Aorta (tissue), 5 donors: Measurements from ENCODE around the gene SMPX. TPM values are rescaled to one million over a fixed set of nuclear protein-coding genes. Genes with fewer than 3 reads are reported as not detected.

Experiments
- ATAC-seq: fragments of 200-7000 bp; cut with Tn5 transposase; one replicate; pipeline ENCODE4 v1.9.1; 2022; ENCODE audit warnings: moderate library complexity; ENCODE audit not compliant: low FRiP score
- DNase-seq, 2 donors: peaks; one replicate each; pipeline ENCODE4 v3.0.0-alpha.2; 2020
- H3K27ac ChIP-seq, 2 donors: one replicate each; pipeline ENCODE4 v1.5.1; 2013; ENCODE audit warnings: low read length in 2 of 2, mild to moderate bottlenecking in 2 of 2, moderate library complexity in 2 of 2, control low read depth in 1 of 2, inconsistent platforms in 1 of 2, low read depth in 1 of 2
- H3K27me3 ChIP-seq, 2 donors: one replicate each; pipeline ENCODE4 v1.6.1; 2013; ENCODE audit warnings: control low read depth in 1 of 2, low read length in 1 of 2, mild to moderate bottlenecking in 1 of 2, moderate library complexity in 1 of 2; ENCODE audit not compliant: insufficient read depth in 2 of 2, control insufficient read depth in 1 of 2
- H3K36me3 ChIP-seq, 2 donors: one replicate each; pipeline ENCODE4 v1.6.1; 2013; ENCODE audit warnings: control low read depth in 1 of 2, low read length in 1 of 2, mild to moderate bottlenecking in 1 of 2; ENCODE audit not compliant: insufficient read depth in 2 of 2, control insufficient read depth in 1 of 2
- H3K4me1 ChIP-seq, 2 donors: one replicate each; pipeline ENCODE4 v1.6.1; 2013; ENCODE audit warnings: low read length in 2 of 2, control low read depth in 1 of 2, mild to moderate bottlenecking in 1 of 2, moderate library complexity in 1 of 2; ENCODE audit not compliant: insufficient read depth in 2 of 2, control insufficient read depth in 1 of 2
- H3K4me3 ChIP-seq, 2 donors: one replicate each; pipeline ENCODE4 v1.5.1; 2013; ENCODE audit warnings: low read length in 2 of 2, control low read depth in 1 of 2, mild to moderate bottlenecking in 1 of 2
- H3K9me3 ChIP-seq: one replicate; pipeline ENCODE4 v1.6.1; 2013; ENCODE audit warnings: mild to moderate bottlenecking, low read length; ENCODE audit not compliant: control insufficient read depth
- WGBS, 2 donors: extraction: QIAGEN DNeasy Blood & Tissue Kit; methylation state at CpG; one replicate each; pipeline ENCODE4 v1.1.7; 2013; 5-methylcytosine and 5-hydroxymethylcytosine counted together
- intact Hi-C, 2 donors: fragments of 100-400 bp; cut with DNase I; formaldehyde crosslinking; loops; one replicate each; pipeline versions ENCODE4 v1.14.2 to v1.15.0; 2022
- polyA plus RNA-seq, 2 donors: library from polyadenylated mRNA; stranded (reverse); fragments of 200-250 nt; gene quantifications; one replicate each; pipeline ENCODE4 v1.2.3, GENCODE V29; 2013
- total RNA-seq, 2 donors: library from RNA; stranded (reverse); fragmentation: NEBNext Ultra II Directional; extraction: Animal tissue kit (Norgen Biotek cat#: 25700); gene quantifications; one replicate each; pipeline ENCODE4 v1.2.1, GENCODE V29; 2021
- donor health status: healthy with polysubstance abuse.
- donor health status: Bipolar disorder and iron deficiency.
- donor health status: DM: no; HTN: no; CAD: no.
- donor health status: DM: no; HTN: no; CAD: no.
- donor health status: DM: yes; HTN: yes; CAD: no.

The SMPX gene
- total and polyA plus RNA-seq, 4 donors = 0.51 to 16.4 (median 0.91) TPM

DNA sequence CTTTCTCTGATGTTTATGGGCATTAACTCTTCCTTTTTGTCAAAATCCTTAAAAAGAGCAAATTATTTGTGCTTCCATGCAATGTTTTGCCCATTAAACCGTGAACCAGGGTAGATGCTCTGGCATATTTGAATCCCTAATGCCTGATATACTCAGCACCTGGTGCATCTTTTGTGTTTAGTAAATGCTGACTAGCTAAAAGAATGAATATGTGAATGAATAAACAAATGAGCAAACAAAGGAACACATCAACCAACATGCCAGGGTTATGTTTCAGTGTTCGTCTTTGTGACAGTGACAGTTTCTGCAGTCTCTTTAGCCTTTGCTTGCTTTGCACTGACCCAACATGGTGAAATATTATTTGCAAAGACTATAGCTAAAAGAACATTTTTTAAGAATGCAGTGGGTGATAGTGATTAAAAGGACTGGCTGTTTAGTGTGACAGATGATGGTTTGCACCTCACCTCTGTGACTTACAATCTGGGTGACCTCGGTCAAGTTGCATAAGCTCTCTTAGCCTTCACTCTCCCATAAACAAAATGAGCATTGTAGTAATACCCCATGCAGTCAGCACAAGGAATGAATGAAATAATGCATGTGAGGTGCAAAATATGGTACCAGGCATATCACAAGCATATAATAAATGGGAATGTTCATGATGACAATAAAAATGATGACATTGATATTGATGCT, 29.5 kb downstream of the SMPX start:
- H3K4me3 ChIP-seq = no peak overlapping the region
- H3K9me3 ChIP-seq = no peaks in the 10 kb centered on the region
- ATAC-seq = no peak
- WGBS, 2 donors = 84 to 93% methylated on average over 3 of the region's 3 CpGs
- no peak overlapping the region for H3K27ac ChIP-seq
- H3K4me1 ChIP-seq = no peaks in the 10 kb centered on the region
- no peaks in the 10 kb centered on the region for H3K27me3 ChIP-seq
- DNase-seq = no peak
- intact Hi-C loops = no loop called here
- H3K36me3 ChIP-seq = no peaks in the 10 kb centered on the region

DNA sequence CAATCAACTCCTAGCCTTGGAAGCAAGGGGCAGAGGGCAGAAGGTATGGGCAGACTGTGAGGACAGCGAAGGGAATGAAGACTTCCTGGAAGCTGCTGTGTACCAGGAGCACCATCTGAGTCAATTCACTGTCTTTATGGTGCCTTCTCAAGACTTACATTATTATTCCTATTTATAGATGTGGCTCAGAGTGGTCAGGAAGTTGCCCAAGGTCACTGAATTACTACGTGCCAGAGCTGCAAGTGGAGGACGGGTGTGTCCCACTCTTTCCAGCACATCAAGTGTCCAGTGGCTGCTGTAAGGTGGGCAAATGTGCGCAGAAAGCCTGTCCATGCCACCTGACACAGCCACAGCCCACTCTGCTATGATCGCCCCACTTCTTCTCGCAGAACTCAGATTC, 32.0 kb downstream of the SMPX start:
- H3K4me3 ChIP-seq = no peak overlapping the region
- H3K27ac ChIP-seq = no peak overlapping the region
- H3K36me3 ChIP-seq = no peaks in the 10 kb centered on the region
- intact Hi-C loops = no loop called here
- WGBS, 2 donors = 73 to 82% methylated on average over 6 of the region's 6 CpGs
- no peak for DNase-seq
- ATAC-seq = no peak
- no peaks in the 10 kb centered on the region for H3K9me3 ChIP-seq
- H3K4me1 ChIP-seq = no peaks in the 10 kb centered on the region
- no peaks in the 10 kb centered on the region for H3K27me3 ChIP-seq

DNA sequence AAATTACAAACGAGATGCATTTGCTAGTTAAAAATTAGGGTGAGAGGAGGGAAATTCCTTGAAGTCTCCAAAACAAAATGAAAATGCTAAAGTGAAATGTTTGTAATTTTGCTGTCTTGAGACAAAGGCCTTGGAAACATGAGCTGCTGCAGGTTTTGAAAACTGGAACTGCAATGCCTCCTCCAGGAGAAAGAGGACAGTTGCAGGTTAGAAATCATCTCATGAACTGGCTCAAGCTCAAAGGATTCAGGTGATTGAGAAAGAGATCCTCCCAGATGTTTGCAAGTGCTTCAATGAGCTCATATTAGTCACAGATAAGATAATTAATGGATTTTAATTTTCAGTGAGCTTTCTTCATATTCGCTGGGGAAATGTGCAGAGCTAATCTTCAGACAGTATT, 32.4 kb downstream of the SMPX start:
- WGBS, 2 donors = 31 to 50% methylated on average over 2 of the region's 2 CpGs
- Histone ChIP-seq H3K9me3 (no peaks in the 10 kb centered on the region), H3K4me3 (no peak overlapping the region), H3K27me3 (no peaks in the 10 kb centered on the region), H3K4me1 (no peaks in the 10 kb centered on the region), H3K36me3 (no peaks in the 10 kb centered on the region), H3K27ac (no peak overlapping the region)
- DNase-seq = no peak
- ATAC-seq = no peak
- intact Hi-C loops = no loop called here

DNA sequence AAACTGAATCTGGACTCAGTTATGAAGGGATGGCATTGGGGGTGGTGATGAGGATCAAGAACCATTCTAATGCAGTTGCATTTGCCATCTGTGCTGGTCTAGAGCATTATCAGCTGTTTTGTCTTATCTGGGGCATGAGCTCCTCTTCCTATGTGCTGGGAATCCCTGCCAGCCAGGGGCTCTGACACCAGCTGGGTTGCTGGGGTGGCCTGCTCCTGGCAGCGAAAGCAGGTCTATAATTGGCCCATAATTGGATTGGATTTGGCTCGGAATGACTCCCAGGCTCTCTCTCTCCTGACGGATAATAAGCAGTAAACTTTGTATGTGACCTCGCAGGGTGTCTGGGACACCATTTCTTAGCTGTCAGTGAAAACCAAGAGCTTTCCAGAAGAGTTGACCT, 34.1 kb downstream of the SMPX start:
- intact Hi-C loops = no loop called here
- no peak for DNase-seq
- Histone ChIP-seq H3K4me3 (no peak overlapping the region), H3K36me3 (no peaks in the 10 kb centered on the region), H3K27me3 (no peaks in the 10 kb centered on the region), H3K9me3 (no peaks in the 10 kb centered on the region), H3K27ac (no peak overlapping the region), H3K4me1 (no peaks in the 10 kb centered on the region)
- 60 to 93% methylated on average over 4 of the region's 4 CpGs for WGBS, 2 donors
- no peak for ATAC-seq

DNA sequence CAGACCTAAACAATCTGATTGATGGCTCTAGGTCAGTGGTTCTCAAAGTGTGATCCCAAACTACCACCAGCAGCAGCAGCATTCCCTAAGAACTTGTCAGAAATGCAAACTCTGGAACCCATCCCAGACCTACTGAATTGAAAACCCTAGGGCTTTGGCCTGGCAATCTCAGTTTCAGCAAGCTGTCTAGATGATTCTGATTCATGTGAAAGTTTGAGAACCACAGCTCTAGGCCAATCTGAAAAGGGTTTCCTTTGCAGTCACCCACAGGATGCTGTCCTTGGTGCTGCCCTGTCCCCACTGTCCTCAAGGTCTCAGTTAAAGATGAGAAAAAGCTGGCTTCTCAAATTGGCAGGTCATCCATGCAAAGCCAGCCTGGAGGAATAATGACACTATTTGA, 34.8 kb downstream of the SMPX start:
- Histone ChIP-seq H3K36me3 (no peaks in the 10 kb centered on the region), H3K4me3 (no peak overlapping the region), H3K9me3 (no peaks in the 10 kb centered on the region), H3K4me1 (no peaks in the 10 kb centered on the region), H3K27ac (no peak overlapping the region), H3K27me3 (no peaks in the 10 kb centered on the region)
- ATAC-seq (no peak), DNase-seq (no peak)
- intact Hi-C loops = no loop called here

DNA sequence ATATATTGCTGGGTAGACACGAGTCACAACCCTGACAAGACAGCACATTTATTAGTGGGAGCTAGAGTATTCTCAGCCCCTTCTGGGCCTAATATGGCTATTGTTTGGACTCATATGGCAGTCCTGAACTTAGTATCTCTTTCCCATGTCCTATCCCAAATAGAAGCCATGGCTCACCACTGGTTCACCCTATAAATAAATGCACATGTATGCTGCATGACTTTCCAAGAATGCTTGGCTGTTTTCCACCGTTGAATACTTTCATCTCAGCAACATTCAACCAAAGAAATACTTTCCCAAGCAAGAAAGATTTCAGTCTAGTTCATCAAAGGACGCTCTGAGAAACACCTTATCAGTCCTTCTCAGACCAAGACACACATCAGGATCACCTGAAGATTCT, 36.7 kb downstream of the SMPX start:
- Histone ChIP-seq H3K4me3 (no peak overlapping the region), H3K9me3 (no peaks in the 10 kb centered on the region), H3K36me3 (no peaks in the 10 kb centered on the region), H3K27me3 (no peaks in the 10 kb centered on the region), H3K27ac (no peak overlapping the region), H3K4me1 (no peaks in the 10 kb centered on the region)
- intact Hi-C loops = no loop called here
- ATAC-seq = no peak
- WGBS, 2 donors = 28 to 35% methylated on average over 3 of the region's 3 CpGs
- DNase-seq = no peak

DNA sequence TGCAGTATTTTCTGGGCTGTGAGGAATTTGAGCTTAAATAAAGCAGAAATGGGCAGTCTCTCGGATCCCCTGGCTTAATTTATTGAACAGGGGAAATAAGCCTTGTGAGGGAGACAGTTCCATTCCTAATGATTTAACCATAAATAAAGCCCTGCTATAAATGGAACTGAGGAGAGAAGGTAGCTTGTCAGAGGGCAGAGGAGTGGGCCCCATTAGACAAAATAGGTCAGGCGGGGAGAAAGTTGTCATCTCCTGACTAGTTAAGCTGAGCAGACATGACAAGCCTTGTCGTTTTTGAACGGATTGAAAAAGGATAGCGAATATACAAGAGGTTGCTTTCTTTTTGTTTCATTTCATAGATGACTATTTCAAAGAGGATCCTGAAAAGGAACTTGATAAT, 39.3 kb downstream of the SMPX start:
- no peaks in the 10 kb centered on the region for H3K4me1 ChIP-seq
- H3K4me3 ChIP-seq = no peak overlapping the region
- H3K36me3 ChIP-seq = no peaks in the 10 kb centered on the region
- no peak overlapping the region for H3K27ac ChIP-seq
- no peaks in the 10 kb centered on the region for H3K9me3 ChIP-seq
- DNase-seq (no peak), ATAC-seq (no peak)
- intact Hi-C loops = no loop called here
- no peaks in the 10 kb centered on the region for H3K27me3 ChIP-seq
- 59 to 68% methylated on average over 5 of the region's 5 CpGs for WGBS, 2 donors

DNA sequence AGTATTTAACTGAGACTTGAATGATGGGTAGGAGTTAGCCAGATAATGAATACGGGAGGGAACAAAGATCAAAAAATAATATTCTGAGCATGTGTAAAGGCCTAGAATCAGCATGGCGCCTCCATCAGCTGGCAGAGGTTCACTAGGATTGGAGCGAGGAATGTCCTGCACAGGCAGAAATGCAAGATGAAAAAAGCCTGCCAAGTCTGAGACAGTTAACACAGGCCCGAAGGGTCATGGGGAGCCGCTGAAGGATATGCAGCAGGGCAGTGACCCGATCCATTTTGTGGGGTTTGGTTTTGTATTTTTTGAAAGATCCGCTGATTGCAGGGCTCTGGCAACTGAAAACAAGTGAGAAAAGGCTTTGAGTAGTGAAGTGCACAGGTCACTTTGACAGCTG, 40.1 kb downstream of the SMPX start:
- Histone ChIP-seq H3K9me3 (no peaks in the 10 kb centered on the region), H3K27ac (no peak overlapping the region), H3K4me1 (no peaks in the 10 kb centered on the region), H3K4me3 (no peak overlapping the region), H3K36me3 (no peaks in the 10 kb centered on the region), H3K27me3 (no peaks in the 10 kb centered on the region)
- no peak for ATAC-seq
- intact Hi-C loops = no loop called here
- WGBS, 2 donors = 76 to 88% methylated on average over 7 of the region's 7 CpGs
- DNase-seq = no peak

DNA sequence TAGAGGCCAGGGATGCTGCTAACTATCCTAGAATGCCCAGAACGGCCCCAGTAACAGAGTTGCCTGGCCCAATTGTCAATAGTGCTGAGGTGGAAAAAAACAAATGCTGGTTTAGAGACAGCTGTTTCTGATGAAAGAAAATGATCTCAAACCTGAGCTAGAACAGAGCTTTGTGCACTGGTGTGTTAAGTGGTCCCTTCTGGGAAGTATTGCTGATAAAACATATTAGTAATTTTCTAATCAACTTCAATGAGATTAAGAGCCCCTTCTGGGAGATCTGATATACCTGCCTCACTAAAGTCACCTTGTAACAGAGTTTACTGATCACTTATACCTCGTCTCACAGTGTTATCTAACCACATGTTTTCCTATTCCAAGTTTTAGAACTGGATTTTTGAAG, 42.1 kb downstream of the SMPX start:
- no peaks in the 10 kb centered on the region for H3K27me3 ChIP-seq
- H3K36me3 ChIP-seq = no peaks in the 10 kb centered on the region
- H3K9me3 ChIP-seq = no peaks in the 10 kb centered on the region
- no peak for ATAC-seq
- no peak overlapping the region for H3K4me3 ChIP-seq
- H3K4me1 ChIP-seq = no peaks in the 10 kb centered on the region
- no peak overlapping the region for H3K27ac ChIP-seq
- WGBS, 2 donors = 58 to 88% methylated on average over 2 of the region's 2 CpGs
- intact Hi-C loops = no loop called here
- no peak for DNase-seq
